Measurements from ENCODE around the gene CLCN1. TPM values are rescaled to one million over a fixed set of nuclear protein-coding genes. Genes with fewer than 3 reads are reported as not detected.

The CLCN1 gene
- not detected for total RNA-seq

GRCh38 chr7:143315776-143316175 is at the start of gene CLCN1:
TSS of gene CLCN1 (plus strand) at chr7:143316111. CDS start at chr7:143316213, 102 bp downstream.
- Histone ChIP-seq H3K9me3 (no peaks in the 10 kb centered on the region), H3K4me1 (no peaks in the 10 kb centered on the region), H3K27ac (no peak within 1 kb of the TSS), H3K4me3 (no peak within 1 kb of the TSS), H3K36me3 (no peaks in the 10 kb centered on the region), H3K27me3 (no peaks in the 10 kb centered on the region)
- no peak for DNase-seq (ENCODE audit: low spot score in 2 of 2)
- intact Hi-C loops (cut with DNase I), result no loop called here
- TF ChIP-seq, protein P1, sequence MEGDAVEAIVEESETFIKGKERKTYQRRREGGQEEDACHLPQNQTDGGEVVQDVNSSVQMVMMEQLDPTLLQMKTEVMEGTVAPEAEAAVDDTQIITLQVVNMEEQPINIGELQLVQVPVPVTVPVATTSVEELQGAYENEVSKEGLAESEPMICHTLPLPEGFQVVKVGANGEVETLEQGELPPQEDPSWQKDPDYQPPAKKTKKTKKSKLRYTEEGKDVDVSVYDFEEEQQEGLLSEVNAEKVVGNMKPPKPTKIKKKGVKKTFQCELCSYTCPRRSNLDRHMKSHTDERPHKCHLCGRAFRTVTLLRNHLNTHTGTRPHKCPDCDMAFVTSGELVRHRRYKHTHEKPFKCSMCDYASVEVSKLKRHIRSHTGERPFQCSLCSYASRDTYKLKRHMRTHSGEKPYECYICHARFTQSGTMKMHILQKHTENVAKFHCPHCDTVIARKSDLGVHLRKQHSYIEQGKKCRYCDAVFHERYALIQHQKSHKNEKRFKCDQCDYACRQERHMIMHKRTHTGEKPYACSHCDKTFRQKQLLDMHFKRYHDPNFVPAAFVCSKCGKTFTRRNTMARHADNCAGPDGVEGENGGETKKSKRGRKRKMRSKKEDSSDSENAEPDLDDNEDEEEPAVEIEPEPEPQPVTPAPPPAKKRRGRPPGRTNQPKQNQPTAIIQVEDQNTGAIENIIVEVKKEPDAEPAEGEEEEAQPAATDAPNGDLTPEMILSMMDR (IDR thresholded peaks at IDR 0.05), result no peak

DNA sequence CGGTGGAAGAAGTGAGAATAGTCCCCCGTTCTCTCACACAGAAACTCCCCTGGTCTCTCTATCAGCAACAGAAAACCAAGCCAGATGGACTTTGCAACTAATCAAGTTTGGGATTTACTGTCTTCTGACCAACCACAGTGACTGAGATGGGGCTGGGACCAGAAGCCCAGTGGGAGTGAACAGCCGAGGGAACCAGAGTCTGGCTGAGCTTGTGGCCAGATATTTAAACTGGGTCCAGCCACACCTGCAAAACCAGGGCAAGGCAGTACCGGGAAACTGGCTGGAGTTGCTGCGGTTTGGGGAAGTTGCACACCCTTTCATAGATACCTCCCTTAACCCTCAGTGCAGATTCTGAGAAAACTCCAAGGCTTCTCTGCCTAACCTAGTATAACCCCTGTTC is 46.7 kb upstream of the CLCN1 start:
- Histone ChIP-seq H3K36me3 (peaks cover 19 to 27% of the 10 kb centered on the region in 2 donors), H3K27me3 (no peaks in the 10 kb centered on the region), H3K4me1 (peaks cover 0 to 6% of the 10 kb centered on the region in 2 donors), H3K4me3 (no peak overlapping the region), H3K27ac (no peak overlapping the region), H3K9me3 (no peaks in the 10 kb centered on the region)
- TF ChIP-seq, protein P1 (IDR thresholded peaks at IDR 0.05), result no peak
- intact Hi-C loops (cut with DNase I), result no loop called here
- no peak for DNase-seq (ENCODE audit: low spot score in 2 of 2)

DNA sequence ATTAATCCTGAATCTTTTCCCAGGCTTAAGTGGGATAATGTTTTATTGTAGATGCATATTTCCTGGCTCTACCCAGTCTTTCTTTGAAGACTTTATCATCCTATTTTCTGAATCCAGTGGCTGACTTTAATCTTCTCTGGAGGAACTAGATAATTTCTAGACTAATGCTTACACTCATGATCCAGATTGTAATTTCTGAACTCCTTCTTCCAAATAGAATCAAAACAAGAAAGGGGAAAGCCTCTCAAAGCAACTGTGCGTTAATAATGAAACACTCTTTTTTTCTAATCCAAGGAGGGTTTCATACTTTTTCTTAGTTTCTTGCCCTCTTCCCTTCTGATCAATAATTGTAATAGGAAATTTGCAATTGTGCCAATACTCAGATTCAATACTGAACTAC is 44.7 kb upstream of the CLCN1 start:
- no peak overlapping the region for H3K27ac ChIP-seq
- no peaks in the 10 kb centered on the region for H3K4me1 ChIP-seq
- DNase-seq (ENCODE audit: low spot score in 2 of 2), result no peak
- H3K36me3 ChIP-seq, result peaks cover 19 to 27% of the 10 kb centered on the region in 2 donors
- H3K27me3 ChIP-seq, result no peaks in the 10 kb centered on the region
- TF ChIP-seq, protein P1 (IDR thresholded peaks at IDR 0.05), result no peak
- H3K4me3 ChIP-seq, result no peak overlapping the region
- intact Hi-C loops (cut with DNase I), result no loop called here
- no peaks in the 10 kb centered on the region for H3K9me3 ChIP-seq

DNA sequence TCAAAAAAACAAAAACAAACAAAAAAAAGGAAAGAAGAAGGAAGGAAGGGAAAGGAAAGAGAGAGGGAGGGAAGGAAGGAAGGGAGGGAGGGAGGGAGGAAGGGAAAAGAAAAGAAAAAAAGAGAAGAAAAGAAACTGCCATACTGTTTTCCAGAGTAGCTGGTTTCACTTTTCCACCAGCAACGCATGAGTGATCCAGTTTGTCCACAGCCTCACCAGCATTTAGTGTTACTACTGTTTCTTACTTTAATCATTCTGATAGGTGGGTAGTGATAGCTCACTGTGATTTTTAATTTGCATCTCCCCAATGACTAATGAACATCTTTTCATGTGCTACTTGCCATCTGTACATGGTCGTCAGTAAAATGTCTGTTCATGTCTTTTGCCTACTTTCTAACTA is 43.0 kb upstream of the CLCN1 start:
- TF ChIP-seq, protein P1 (IDR thresholded peaks at IDR 0.05), result no peak
- no peaks in the 10 kb centered on the region for H3K4me1 ChIP-seq

DNA sequence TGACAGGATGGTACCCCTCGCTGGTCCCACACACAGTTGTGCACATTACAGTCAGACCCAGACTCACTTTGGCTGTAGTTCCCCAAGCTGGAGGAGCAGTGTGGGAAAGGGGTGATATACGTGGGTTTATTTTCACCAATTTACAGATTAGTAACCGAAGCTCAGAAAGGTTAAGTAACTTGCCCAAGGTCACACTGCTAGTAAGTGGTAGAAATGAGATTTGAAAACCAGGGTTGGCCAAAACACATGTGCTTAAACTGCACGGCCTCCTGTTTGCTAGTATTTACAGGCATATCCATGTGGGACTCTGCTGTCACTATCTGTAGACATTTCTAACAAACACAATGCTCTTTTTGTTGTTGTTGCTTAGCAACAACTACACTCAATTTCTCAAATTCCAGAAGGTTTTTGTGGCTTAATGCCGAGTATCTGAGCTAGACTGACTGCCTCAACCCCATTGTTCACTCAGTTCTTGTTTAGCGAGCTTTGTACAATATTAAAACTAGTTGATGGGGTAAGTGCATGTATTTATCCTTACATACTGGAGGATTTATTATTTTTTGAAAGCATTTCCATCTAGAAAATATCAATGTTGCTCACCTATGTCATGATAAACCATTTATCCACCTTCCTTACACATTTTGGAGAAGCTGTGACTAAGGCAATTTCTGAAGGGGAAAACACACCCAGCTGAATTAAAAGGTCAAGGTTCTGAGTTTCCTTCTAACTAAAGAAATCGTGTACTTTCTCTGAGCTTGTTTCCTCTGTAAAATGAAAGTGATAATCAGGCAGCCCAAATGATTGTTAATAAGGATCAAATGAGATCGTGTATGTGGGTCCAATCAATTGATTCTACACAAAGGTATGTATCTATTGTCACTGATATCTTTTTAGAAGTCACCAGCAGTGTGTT is 36.5 kb upstream of the CLCN1 start:
- TF ChIP-seq, protein P1 (IDR thresholded peaks at IDR 0.05), result no peak
- no peak for DNase-seq (ENCODE audit: low spot score in 2 of 2)
- Histone ChIP-seq H3K36me3 (no peaks in the 10 kb centered on the region), H3K9me3 (no peaks in the 10 kb centered on the region), H3K4me1 (no peaks in the 10 kb centered on the region), H3K4me3 (peak overlapping the region in 1 of 2 donors; percentile 10), H3K27me3 (no peaks in the 10 kb centered on the region), H3K27ac (no peak overlapping the region)
- intact Hi-C loops (cut with DNase I), result no loop called here

More for the DNA sequence above, 43.0 kb upstream of the CLCN1 start:
- Histone ChIP-seq H3K9me3 (no peaks in the 10 kb centered on the region), H3K36me3 (peaks cover 14 to 15% of the 10 kb centered on the region in 2 donors), H3K27ac (no peak overlapping the region), H3K4me3 (no peak overlapping the region), H3K27me3 (no peaks in the 10 kb centered on the region)
- intact Hi-C loops (cut with DNase I), result no loop called here
- DNase-seq (ENCODE audit: low spot score in 2 of 2), result no peak
